Superior temporal gyrus (tissue), 1 donor: ENCODE data around the gene DMBX1.

ENCODE experiments used
- DNase-seq: peaks from one replicate; pipeline ENCODE4 v3.0.0-alpha.2; 2016; ENCODE audit errors: extremely low spot score

Gene DMBX1

GRCh38 chr1:46503421-46503820 lies 13.8 kb downstream of the DMBX1 start:
- no peak for DNase-seq

DNA sequence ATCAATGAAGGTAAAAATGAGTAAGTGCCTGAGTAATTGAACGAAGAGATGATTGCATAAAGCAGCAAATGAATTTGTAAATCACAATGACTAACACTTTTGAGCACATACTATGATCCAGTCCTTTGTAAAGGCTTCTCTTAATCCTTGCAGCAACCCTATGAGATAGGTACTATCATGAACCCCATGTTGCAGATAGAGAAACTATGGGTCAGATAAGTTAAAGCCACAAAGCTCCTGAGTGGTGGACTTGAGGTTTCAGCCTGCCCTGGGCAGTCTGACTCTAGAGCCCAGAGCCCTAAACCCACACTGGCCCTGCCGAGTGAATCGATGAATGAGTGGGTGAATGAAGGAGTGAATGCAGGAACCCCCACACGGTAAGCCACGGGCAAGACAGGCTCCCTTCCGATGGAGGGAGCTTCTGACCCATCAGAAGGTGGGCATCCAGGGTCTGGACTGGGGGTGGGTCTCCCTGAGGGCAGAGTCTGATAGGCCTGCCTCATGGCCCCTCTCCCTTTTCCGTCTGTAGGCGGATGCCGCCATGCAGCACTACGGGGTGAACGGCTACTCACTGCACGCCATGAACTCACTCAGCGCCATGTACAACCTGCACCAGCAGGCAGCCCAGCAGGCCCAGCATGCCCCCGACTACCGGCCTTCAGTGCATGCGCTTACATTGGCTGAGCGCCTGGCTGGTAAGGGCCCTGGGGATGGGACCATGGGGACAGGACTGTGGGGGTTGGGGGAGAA lies 17.0 kb downstream of the DMBX1 start:
- DNase-seq: no peak

DNA sequence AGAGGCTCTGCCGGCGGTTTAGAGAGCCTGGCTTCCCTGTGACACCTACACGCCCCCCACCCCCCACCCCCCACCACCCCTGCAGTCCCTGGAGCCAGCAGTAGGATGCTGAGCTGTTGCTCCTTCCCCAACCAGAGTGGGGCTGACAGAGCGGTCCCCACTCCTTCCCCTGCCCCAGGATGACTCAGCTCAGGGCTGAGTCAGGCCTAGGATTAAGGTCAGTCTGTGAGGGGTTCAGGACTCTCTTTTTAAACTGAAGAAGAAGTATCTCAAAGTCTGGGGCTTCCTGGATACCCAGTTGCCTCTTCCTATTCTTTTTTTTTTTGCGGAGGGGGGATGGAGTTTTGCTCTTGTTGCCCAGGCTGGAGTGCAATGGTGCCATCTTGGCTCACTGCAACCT lies 19.1 kb downstream of the DMBX1 start:
- DNase-seq: no peak

- no peak for DNase-seq
Observed at GRCh38 chr1:46510341-46510997, 20.8 kb downstream of the DMBX1 start.

DNA sequence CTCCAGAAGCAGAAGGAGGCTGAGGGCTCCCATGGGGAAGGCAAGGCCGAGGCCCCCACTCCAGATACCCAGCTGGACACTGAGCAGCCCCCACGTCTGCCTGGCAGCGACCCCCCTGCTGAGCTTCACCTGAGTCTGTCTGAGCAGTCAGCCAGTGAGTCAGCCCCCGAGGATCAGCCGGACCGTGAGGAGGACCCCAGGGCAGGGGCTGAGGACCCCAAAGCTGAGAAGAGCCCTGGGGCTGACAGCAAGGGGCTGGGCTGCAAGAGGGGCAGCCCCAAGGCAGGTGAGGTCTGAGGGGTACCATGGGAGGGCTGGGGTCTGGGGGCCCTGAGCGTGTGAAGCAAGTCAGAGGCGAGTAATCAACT lies 21.3 kb downstream of the DMBX1 start:
- no peak for DNase-seq

GRCh38 chr1:46512135-46512791 lies 22.6 kb downstream of the DMBX1 start:
- DNase-seq: no peak

DNA sequence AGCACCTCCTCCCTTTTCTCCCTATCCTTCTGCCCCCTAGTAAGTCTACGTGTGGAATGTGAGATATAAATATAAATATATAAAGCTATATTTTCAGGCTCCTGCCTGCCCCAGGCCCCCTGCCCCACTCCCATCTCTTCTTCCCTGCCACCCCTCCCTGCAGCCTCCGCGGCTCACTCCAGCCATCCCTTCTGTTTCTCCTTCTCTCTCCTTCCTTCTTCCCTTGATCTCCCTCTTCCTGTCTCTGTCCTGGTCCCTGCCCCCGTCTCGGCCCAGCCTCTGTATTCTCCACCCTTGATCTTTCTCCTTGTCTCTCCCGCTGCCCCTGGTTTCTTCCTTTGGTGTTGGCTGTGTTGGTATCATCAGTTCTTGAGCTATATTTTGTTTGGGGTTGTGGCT lies 23.2 kb downstream of the DMBX1 start:
- DNase-seq: no peak

GRCh38 chr1:46513536-46513935 lies 23.9 kb downstream of the DMBX1 start:
- DNase-seq: no peak

GRCh38 chr1:46515576-46515975 lies 25.9 kb downstream of the DMBX1 start:
- no peak for DNase-seq

- no peak for DNase-seq
Observed at GRCh38 chr1:46516200-46516950, 26.7 kb downstream of the DMBX1 start.

GRCh38 chr1:46517010-46517600 lies 27.5 kb downstream of the DMBX1 start:
- no peak for DNase-seq

DNA sequence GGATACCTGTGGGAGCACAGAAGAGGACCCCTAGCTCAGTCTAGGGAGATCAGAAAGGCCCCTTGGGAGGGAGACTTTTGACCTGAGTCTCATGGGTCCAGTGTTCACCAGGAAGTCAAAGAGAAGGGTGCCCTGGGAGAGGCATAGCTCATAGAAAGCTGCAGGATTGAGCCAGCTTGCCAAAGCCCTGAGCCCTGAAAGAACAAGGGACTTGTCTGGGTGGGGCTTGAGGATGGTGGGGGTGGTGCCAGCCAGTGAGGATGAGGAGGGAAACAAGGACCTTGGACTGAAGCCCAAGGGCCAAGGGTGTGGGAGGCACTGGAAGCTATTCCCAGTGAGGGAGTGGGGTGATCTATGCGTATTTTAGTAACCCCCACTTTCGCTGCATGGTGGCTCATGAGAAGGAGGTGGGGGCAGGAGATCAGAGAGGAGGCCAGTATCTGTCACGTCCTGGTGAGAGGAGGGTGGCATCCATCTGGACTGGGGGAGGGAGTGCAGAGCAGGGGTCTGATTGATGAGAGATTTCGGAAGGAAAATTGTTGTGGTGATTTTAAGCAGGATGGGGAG lies 28.4 kb downstream of the DMBX1 start:
- DNase-seq: no peak

DNA sequence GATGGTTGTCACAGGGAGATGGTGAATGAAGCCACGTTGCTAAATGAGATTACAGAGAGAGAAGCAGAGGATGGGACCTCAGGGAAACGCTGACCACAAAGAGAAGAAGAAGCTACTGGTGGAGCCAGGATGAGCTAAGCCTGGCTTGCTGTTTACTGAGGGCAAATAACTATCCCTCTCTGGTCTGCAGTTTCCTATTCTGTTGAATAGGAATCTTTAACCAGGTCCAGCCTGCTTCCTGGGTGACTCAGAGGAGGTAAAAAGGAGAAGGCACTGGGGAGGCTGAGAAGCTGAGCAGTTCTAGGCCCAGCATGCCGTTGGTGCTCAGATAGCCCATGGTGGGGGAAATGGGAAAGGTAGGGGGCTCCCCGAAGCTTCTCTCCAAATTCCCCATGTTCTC lies 29.6 kb downstream of the DMBX1 start:
- DNase-seq: no peak

DNA sequence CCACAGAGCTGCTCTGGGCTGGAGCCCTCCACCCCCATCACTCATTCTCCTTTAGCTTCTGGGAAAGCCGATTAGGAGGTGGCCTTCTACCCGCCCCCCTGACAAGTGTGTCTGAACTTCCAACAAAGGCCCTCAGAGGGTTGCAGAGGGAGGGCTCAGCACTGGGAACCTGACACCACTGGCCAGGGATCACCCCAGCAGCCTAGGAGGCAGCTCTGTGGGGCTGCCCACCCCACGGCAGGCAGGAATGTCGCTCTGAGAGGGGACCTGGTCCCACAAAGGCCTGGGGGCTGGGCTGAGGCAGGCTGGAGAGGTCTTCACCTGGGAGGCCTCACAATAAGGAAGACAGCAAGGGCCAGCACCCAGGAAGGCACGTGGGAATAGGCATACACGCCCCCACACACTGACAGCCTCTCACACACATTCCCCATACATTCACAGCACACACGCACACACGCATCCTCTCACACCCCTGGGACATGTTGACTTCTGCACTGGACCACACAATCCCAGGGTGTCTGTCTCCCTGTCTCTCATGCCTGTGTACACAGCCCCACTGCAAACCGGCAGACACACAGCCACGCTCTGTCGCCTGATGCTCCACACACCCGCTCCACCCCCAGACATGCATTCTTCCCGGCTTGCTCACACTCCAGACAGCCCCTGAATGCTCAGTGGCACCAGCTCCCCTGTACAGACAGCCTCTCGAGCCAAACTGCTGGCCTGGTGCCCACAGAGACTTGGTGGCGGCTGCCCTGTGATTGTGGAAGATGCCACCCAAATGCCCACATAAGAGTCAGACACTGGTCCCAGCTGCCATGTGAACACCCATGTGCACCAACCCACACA lies 30.7 kb downstream of the DMBX1 start:
- no peak for DNase-seq

DNA sequence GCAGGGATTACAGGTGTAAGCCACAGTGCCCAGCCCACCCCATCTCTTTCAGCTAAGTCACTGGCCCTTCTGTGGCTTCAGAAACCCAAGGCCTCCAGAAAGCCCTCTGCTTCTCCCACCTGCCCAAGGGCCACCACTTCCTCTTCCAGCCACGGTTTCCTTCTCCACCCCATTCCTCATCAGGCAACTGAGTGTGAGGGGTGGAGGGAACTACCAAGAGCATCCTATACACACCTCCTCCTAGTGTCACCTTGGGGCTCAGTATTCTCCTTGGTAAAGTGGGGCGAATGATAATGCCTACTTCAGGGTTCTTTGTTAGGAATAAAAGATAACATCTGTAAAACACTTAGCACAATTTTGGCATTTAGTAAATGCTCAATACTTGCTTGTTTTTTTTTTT lies 31.8 kb downstream of the DMBX1 start:
- no peak for DNase-seq

DNA sequence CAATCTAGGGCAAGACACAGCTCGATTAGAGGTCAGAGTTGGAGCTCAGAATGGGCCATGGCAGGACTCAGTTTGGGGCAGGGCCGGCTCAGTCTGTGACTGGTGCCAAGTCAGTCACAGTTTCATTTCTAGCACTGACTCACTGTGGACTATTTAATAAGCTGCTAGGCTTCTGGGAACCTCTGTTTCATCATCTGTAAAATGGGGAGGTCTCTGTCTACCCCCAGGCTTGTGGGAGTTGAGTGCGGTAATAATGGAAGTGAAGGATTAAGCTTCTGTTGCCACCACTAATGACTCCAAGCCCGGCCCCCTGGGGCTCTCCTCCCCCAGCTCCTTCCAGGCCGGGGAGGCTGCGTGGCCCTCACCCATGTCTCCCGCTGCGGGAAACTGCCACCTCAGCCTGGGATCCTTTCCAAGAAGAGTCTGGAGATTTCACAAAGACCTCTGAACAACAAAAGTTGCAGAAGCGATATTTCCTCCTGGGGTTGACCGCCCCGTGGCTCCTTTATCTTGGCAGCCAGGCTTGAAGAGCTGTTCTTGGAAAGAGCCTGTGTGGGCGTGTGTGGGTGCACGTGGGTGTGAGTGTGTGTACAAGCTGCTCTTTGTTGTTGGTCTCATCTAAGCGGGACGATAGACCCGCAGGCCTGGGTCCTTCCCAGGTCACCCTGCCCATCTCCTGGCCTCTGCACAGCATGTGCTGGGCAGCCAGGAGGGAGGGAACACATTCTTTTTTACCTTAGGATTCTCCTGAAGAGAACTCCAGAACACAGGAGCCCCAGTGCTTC lies 32.7 kb downstream of the DMBX1 start:
- DNase-seq: no peak

DNA sequence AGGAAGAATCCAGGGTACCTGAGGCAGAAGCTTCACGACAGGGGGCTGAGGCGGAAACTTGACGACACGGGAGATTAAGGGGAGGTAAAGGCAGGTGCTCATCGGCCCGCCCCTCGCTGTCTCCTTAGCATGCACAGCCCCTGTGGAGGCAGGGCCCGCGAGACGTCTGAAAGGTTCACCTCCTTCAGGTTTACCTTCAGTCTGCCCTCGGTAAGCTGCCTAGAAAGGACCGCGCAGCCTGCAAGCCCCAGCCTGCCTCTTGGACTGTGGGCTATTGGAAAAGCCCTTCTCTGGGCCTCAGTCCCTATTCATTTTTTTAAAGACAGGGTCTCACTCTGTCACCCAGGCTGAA lies 33.3 kb downstream of the DMBX1 start:
- no peak for DNase-seq

GRCh38 chr1:46523496-46524353 lies 34.1 kb downstream of the DMBX1 start:
- no peak for DNase-seq

DNA sequence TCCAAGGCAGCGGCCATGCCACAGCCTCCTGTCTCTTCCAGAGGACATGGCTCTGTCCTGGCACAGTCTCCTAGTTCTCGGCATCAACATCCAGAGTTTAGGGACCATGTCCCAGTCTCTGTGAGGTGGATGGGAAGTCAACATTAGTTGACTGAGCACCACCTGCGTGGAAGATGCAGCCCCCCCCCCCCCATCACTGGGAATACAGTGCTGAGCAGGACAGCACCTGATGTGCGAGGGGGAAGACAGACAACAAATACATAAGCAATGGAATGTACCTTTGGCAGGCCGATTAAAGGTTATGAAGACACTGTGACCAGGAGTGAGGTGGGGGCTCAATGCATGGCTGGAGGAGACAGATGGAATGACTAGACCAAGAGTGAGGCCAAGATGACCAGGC lies 35.2 kb downstream of the DMBX1 start:
- no peak for DNase-seq
